Inflammatory macrophage treated with lipopolysaccharide for 4 hours (primary cell): ENCODE results near the gene WNT9A.
"Not testable (repeated sequence)": the region's sequence is repeated elsewhere in the genome, so short reads cannot be mapped to it uniquely, and the experiment has no call there.

Experiments used
- DNase-seq: peaks from one replicate; pipeline ENCODE4 v3.0.0-alpha.2; 2020

WNT9A gene

GRCh38 chr1:227883641-227884301 lies 64.0 kb downstream of the WNT9A start:
- DNase-seq: no peak

- no peak for DNase-seq
Measured at GRCh38 chr1:227883073-227883520, 64.6 kb downstream of the WNT9A start.

- no peak for DNase-seq
Measured at GRCh38 chr1:227880342-227880924, 67.3 kb downstream of the WNT9A start.

- DNase-seq: not testable (repeated sequence)
Measured at GRCh38 chr1:227877810-227878209, 69.9 kb downstream of the WNT9A start.

- DNase-seq: not testable (repeated sequence)
Measured at GRCh38 chr1:227871892-227872291, 75.8 kb downstream of the WNT9A start.

GRCh38 chr1:227870366-227870765 lies 77.4 kb downstream of the WNT9A start:
- no peak for DNase-seq

- DNase-seq: no peak
Measured at GRCh38 chr1:227869851-227870305, 77.9 kb downstream of the WNT9A start.

GRCh38 chr1:227869279-227869842 lies 78.4 kb downstream of the WNT9A start:
- DNase-seq: no peak
